Lung (tissue), 12 donors: ENCODE results near the gene SAC3D1. TPM values are rescaled to one million over a fixed set of nuclear protein-coding genes. Genes with fewer than 3 reads are reported as not detected.

ENCODE experiments used
- ATAC-seq: fragments of 200-7000 bp; cut with Tn5 transposase; one replicate; pipeline ENCODE4 v1.9.1; 2020; ENCODE audit warnings: moderate number of reproducible peaks; ENCODE audit not compliant: insufficient read depth, low FRiP score
- DNase-seq, 3 donors: peaks; one replicate each; pipeline ENCODE4 v3.0.0-alpha.2; 2013 to 2017
- H3K27ac ChIP-seq, 2 donors: one replicate each; pipeline ENCODE4 v1.5.1; 2013; ENCODE audit warnings: mild to moderate bottlenecking in 2 of 2, moderate library complexity in 2 of 2, control low read depth in 1 of 2, inconsistent platforms in 1 of 2, low read depth in 1 of 2, low read length in 1 of 2
- H3K27me3 ChIP-seq, 3 donors: one replicate each; pipeline ENCODE4 v1.5.1; 2013; ENCODE audit warnings: low read length in 2 of 3; ENCODE audit not compliant: control insufficient read depth in 3 of 3, insufficient read depth in 3 of 3
- H3K36me3 ChIP-seq, 4 donors: one replicate each; pipeline ENCODE4 v1.5.1; 2013; ENCODE audit warnings: low read length in 4 of 4, mild to moderate bottlenecking in 1 of 4, moderate library complexity in 1 of 4; ENCODE audit not compliant: control insufficient read depth in 4 of 4, insufficient read depth in 4 of 4
- H3K4me1 ChIP-seq, 5 donors: one replicate each; pipeline ENCODE4 v1.5.1; 2013; ENCODE audit warnings: low read length in 5 of 5, mild to moderate bottlenecking in 2 of 5, moderate library complexity in 1 of 5; ENCODE audit not compliant: control insufficient read depth in 5 of 5, insufficient read depth in 5 of 5
- H3K4me3 ChIP-seq: one replicate; pipeline ENCODE4 v1.5.1; 2013; ENCODE audit warnings: mild to moderate bottlenecking, control low read depth, moderate library complexity
- H3K9ac ChIP-seq, 2 donors: one replicate each; pipeline ENCODE4 v1.5.1; 2013; ENCODE audit warnings: low read length in 2 of 2, control low read depth in 1 of 2; ENCODE audit not compliant: insufficient read depth in 1 of 2
- H3K9me3 ChIP-seq, 4 donors: one replicate each; pipeline ENCODE4 v1.5.1; 2013; ENCODE audit warnings: low read length in 3 of 4, mild to moderate bottlenecking in 1 of 4, moderate library complexity in 1 of 4; ENCODE audit not compliant: control insufficient read depth in 4 of 4, insufficient read depth in 3 of 4
- WGBS, 2 donors: extraction: QIAGEN DNeasy Blood & Tissue Kit; methylation state at CpG; one replicate each; pipeline ENCODE4 v1.1.7; 2013; 5-methylcytosine and 5-hydroxymethylcytosine counted together
- polyA plus RNA-seq, 2 donors: library from polyadenylated mRNA; stranded (reverse); fragments of 200-250 nt; gene quantifications; one replicate each; pipeline ENCODE4 v1.2.1, GENCODE V29; 2013
- total RNA-seq, 2 donors: library from RNA; depleted of rRNA in 1 of 2; stranded (reverse); fragments of >200 nt in 1 of 2; gene quantifications; one replicate each; pipeline ENCODE4 v1.2.1, GENCODE V29; 2014 to 2021
- TF ChIP-seq, protein P1 (sequence below): IDR thresholded peaks from 2 replicates; pipeline ENCODE4 v1.5.1; 2012; ENCODE audit warnings: mild to moderate bottlenecking; ENCODE audit errors: control extremely low read depth, extremely low read depth
- donor health status: control.
- donor health status: control.
- donor health status: Bipolar disorder and iron deficiency.
- donor health status: healthy.
- donor health status: DM: yes; HTN: yes; CAD: no.

Gene SAC3D1
- total and polyA plus RNA-seq, 4 donors, result 5.1 to 17.6 (median 14.3) TPM

- DNase-seq, result no peak
- H3K4me3 ChIP-seq, result no peak overlapping the region
- no peaks in the 10 kb centered on the region for H3K9me3 ChIP-seq
- no peak overlapping the region for H3K9ac ChIP-seq
- TF ChIP-seq, protein P1, sequence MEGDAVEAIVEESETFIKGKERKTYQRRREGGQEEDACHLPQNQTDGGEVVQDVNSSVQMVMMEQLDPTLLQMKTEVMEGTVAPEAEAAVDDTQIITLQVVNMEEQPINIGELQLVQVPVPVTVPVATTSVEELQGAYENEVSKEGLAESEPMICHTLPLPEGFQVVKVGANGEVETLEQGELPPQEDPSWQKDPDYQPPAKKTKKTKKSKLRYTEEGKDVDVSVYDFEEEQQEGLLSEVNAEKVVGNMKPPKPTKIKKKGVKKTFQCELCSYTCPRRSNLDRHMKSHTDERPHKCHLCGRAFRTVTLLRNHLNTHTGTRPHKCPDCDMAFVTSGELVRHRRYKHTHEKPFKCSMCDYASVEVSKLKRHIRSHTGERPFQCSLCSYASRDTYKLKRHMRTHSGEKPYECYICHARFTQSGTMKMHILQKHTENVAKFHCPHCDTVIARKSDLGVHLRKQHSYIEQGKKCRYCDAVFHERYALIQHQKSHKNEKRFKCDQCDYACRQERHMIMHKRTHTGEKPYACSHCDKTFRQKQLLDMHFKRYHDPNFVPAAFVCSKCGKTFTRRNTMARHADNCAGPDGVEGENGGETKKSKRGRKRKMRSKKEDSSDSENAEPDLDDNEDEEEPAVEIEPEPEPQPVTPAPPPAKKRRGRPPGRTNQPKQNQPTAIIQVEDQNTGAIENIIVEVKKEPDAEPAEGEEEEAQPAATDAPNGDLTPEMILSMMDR, result no peak
- H3K27me3 ChIP-seq, result no peaks in the 10 kb centered on the region
- H3K27ac ChIP-seq, result no peak overlapping the region
- H3K4me1 ChIP-seq, result peaks cover 0 to 22% (median 8%) of the 10 kb centered on the region in 5 donors
- 87 to 91% methylated on average over 4 of the region's 4 CpGs for WGBS, 2 donors
- peaks cover 4 to 39% (median 17%) of the 10 kb centered on the region in 4 donors for H3K36me3 ChIP-seq
- ATAC-seq, result no peak
Observed at GRCh38 chr11:65085446-65085845, 44.4 kb downstream of the SAC3D1 start.

- H3K4me3 ChIP-seq, result no peak overlapping the region
- TF ChIP-seq, protein P1, result no peak
- no peak overlapping the region for H3K27ac ChIP-seq
- H3K36me3 ChIP-seq, result peaks cover 4 to 41% (median 16%) of the 10 kb centered on the region in 4 donors
- H3K27me3 ChIP-seq, result no peaks in the 10 kb centered on the region
- 93 to 94% methylated on average over 9 of the region's 9 CpGs for WGBS, 2 donors
- DNase-seq (no peak), ATAC-seq (no peak)
- no peak overlapping the region for H3K9ac ChIP-seq
- peaks cover 0 to 22% (median 8%) of the 10 kb centered on the region in 5 donors for H3K4me1 ChIP-seq
- H3K9me3 ChIP-seq, result no peaks in the 10 kb centered on the region
Observed at GRCh38 chr11:65086809-65087208, 45.8 kb downstream of the SAC3D1 start.

DNA sequence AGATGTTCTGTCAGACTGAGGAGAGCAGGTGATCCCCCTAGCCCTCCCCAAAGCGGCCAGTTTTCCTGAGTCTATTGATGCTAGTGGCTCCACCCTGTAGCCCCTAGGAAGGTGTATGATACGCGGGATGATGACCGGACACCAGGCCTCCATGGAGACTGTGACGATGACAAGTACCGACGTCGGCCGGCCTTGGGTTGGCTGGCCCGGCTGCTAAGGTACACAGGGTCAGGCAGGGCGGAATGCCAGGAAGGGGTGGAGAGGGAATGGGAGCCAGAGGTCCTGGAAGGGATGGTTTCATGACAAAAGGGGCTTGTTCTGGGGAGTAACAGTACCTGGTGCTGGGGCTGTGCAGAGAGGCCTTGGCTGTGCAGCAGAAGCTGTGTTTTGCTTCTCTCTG lies 46.2 kb downstream of the SAC3D1 start:
- TF ChIP-seq, protein P1, result no peak
- no peaks in the 10 kb centered on the region for H3K9me3 ChIP-seq
- H3K36me3 ChIP-seq, result peaks cover 4 to 41% (median 16%) of the 10 kb centered on the region in 4 donors
- 93 to 95% methylated on average over 11 of the region's 11 CpGs for WGBS, 2 donors
- no peaks in the 10 kb centered on the region for H3K27me3 ChIP-seq
- H3K4me1 ChIP-seq, result peaks cover 0 to 22% (median 8%) of the 10 kb centered on the region in 5 donors
- H3K4me3 ChIP-seq, result no peak overlapping the region
- no peak overlapping the region for H3K27ac ChIP-seq
- ATAC-seq (no peak), DNase-seq (no peak)
- no peak overlapping the region for H3K9ac ChIP-seq

DNA sequence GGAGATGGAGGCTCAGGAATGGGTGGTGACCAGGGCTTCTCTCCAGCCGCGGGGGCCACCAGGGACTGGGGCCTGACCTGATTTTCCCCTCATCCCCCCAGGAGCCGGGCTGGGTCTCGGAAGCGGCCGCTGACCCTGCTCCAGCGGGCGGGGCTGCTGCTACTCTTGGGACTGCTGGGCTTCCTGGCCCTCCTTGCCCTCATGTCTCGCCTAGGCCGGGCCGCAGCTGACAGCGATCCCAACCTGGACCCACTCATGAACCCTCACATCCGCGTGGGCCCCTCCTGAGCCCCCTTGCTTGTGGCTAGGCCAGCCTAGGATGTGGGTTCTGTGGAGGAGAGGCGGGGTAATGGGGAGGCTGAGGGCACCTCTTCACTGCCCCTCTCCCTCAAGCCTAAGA lies 46.8 kb downstream of the SAC3D1 start:
- Histone ChIP-seq H3K4me3 (no peak overlapping the region), H3K4me1 (peaks cover 0 to 19% (median 8%) of the 10 kb centered on the region in 5 donors), H3K9me3 (no peaks in the 10 kb centered on the region), H3K27ac (no peak overlapping the region), H3K9ac (no peak overlapping the region), H3K36me3 (peaks cover 4 to 41% (median 16%) of the 10 kb centered on the region in 4 donors), H3K27me3 (no peaks in the 10 kb centered on the region)
- TF ChIP-seq, protein P1, result no peak
- no peak for ATAC-seq
- WGBS, 2 donors, result 96 to 97% methylated on average over 15 of the region's 15 CpGs
- no peak for DNase-seq
